ENCODE measurements around the gene MRTFB.

DNA sequence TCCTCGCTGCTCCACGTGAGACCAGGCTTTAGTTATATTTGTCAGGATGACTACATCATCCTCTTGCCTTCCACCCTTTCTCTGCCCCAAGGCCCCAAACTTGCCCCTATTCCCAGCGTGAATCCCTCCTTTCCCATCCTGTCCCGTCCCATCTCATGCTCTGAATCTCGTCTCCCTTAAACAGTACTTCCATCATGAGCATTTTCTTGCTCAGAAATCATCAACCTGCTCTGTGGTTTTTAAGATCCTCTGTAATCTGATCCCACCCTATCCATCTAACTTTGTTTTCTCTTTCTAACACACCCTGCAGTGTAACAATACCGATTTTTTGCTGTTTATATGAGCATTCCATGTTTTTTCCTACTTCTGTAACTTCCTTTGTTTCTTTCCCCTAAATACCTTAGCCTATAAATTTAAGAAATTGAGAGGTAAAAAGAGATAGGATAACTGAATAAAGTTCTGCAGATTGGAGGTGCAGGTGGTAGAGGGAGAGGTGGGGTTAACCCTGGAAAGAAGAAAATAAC is 39.7 kb downstream of the MRTFB start:
- TF ChIP-seq POLR2A (IDR thresholded peaks at IDR 0.05) (no peak), CTCF (IDR thresholded peaks at IDR 0.05) (no peak)
